ENCODE results near the gene PKD2. TPM values are rescaled to one million over a fixed set of nuclear protein-coding genes. Genes with fewer than 3 reads are reported as not detected.

PKD2 gene
- total and polyA plus RNA-seq, 2 donors (not counting 1 experiment from before 2014, with no cell fraction given): 109 to 158 TPM

GRCh38 chr4:87982036-87982435 is 25.4 kb upstream of the PKD2 start:
- no peak for DNase-seq (ENCODE audit: low read depth in 2 of 2)
- Histone ChIP-seq H3K9me3 (ENCODE audit: control insufficient read depth, insufficient read depth, low read depth, low read length) (no peaks in the 10 kb centered on the region), H3K9ac (ENCODE audit: insufficient read depth, low read length) (no peak overlapping the region), H3K4me2 (ENCODE audit: extremely low read depth, insufficient read depth, low read length) (no peak overlapping the region), H3K4me1 (ENCODE audit: control insufficient read depth, extremely low read depth, insufficient read depth, low read length) (no peaks in the 10 kb centered on the region), H2AFZ (ENCODE audit: low read length) (no peak overlapping the region), H3K36me3 (ENCODE audit: control insufficient read depth, insufficient read depth, low read length) (no peaks in the 10 kb centered on the region), H3K4me3 (replicated peaks in 1 of 4; ENCODE audit: control extremely low read depth in 1 of 4, insufficient read depth in 1 of 4, low read depth in 3 of 4, low read length in 4 of 4) (no peak overlapping the region), H4K20me1 (ENCODE audit: control insufficient read depth, extremely low read depth, insufficient read depth, low read length) (no peaks in the 10 kb centered on the region), H3K27ac (ENCODE audit: insufficient read depth, low read length) (no peak overlapping the region), H3K79me2 (ENCODE audit: control insufficient read depth, insufficient read depth, low read length) (no peaks in the 10 kb centered on the region), H3K27me3 (ENCODE audit: control insufficient read depth, insufficient read depth, low read length) (no peaks in the 10 kb centered on the region)
- TF ChIP-seq EZH2 (IDR thresholded peaks at IDR 0.05; ENCODE audit: low read length, missing control alignments) (no peak), CTCF (conservative IDR thresholded peaks at IDR 0.05 in 1 of 2, IDR thresholded peaks at IDR 0.05 in 1 of 2; ENCODE audit: low read depth in 1 of 2, low read length in 2 of 2) (no peak)

- Histone ChIP-seq H3K36me3 (ENCODE audit: control insufficient read depth, insufficient read depth, low read length) (no peaks in the 10 kb centered on the region), H4K20me1 (ENCODE audit: control insufficient read depth, extremely low read depth, insufficient read depth, low read length) (no peaks in the 10 kb centered on the region), H3K9ac (ENCODE audit: insufficient read depth, low read length) (no peak overlapping the region), H2AFZ (ENCODE audit: low read length) (no peak overlapping the region), H3K4me2 (ENCODE audit: extremely low read depth, insufficient read depth, low read length) (no peak overlapping the region), H3K9me3 (ENCODE audit: control insufficient read depth, insufficient read depth, low read depth, low read length) (no peaks in the 10 kb centered on the region), H3K79me2 (ENCODE audit: control insufficient read depth, insufficient read depth, low read length) (no peaks in the 10 kb centered on the region), H3K4me3 (replicated peaks in 1 of 4; ENCODE audit: control extremely low read depth in 1 of 4, insufficient read depth in 1 of 4, low read depth in 3 of 4, low read length in 4 of 4) (no peak overlapping the region), H3K27me3 (ENCODE audit: control insufficient read depth, insufficient read depth, low read length) (no peaks in the 10 kb centered on the region), H3K4me1 (ENCODE audit: control insufficient read depth, extremely low read depth, insufficient read depth, low read length) (no peaks in the 10 kb centered on the region), H3K27ac (ENCODE audit: insufficient read depth, low read length) (no peak overlapping the region)
- peak in 1 of 2 donors; percentile 72 for DNase-seq (ENCODE audit: low read depth in 2 of 2)
- no peak for TF ChIP-seq EZH2 (IDR thresholded peaks at IDR 0.05; ENCODE audit: low read length, missing control alignments)
- no peak for TF ChIP-seq CTCF (conservative IDR thresholded peaks at IDR 0.05 in 1 of 2, IDR thresholded peaks at IDR 0.05 in 1 of 2; ENCODE audit: low read depth in 1 of 2, low read length in 2 of 2)
Observed at GRCh38 chr4:87982446-87983010, 24.9 kb upstream of the PKD2 start.

DNA sequence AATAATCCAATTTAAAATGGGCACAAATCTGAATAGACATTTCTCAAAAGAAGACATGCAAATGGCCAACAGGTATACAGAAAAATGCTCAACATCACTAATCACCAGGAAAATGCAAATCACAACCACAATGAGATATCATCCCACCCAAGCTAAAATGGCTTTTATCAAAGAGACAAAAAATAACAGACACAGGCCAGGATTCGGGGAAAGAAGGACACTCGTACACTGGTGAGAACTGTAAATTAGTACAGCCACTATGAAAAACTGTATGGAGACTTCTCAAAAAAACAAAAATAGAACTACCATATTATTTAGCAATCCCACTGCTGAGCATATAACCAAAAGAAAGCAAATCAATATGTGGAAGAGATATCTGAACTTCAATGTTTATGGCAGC is 23.4 kb upstream of the PKD2 start:
- DNase-seq (ENCODE audit: low read depth in 2 of 2): no peak
- Histone ChIP-seq H2AFZ (ENCODE audit: low read length) (no peak overlapping the region), H3K9ac (ENCODE audit: insufficient read depth, low read length) (no peak overlapping the region), H3K4me2 (ENCODE audit: extremely low read depth, insufficient read depth, low read length) (no peak overlapping the region), H3K79me2 (ENCODE audit: control insufficient read depth, insufficient read depth, low read length) (no peaks in the 10 kb centered on the region), H3K27ac (ENCODE audit: insufficient read depth, low read length) (no peak overlapping the region), H4K20me1 (ENCODE audit: control insufficient read depth, extremely low read depth, insufficient read depth, low read length) (no peaks in the 10 kb centered on the region), H3K4me3 (replicated peaks in 1 of 4; ENCODE audit: control extremely low read depth in 1 of 4, insufficient read depth in 1 of 4, low read depth in 3 of 4, low read length in 4 of 4) (no peak overlapping the region), H3K27me3 (ENCODE audit: control insufficient read depth, insufficient read depth, low read length) (no peaks in the 10 kb centered on the region), H3K36me3 (ENCODE audit: control insufficient read depth, insufficient read depth, low read length) (no peaks in the 10 kb centered on the region), H3K4me1 (ENCODE audit: control insufficient read depth, extremely low read depth, insufficient read depth, low read length) (no peaks in the 10 kb centered on the region), H3K9me3 (ENCODE audit: control insufficient read depth, insufficient read depth, low read depth, low read length) (no peaks in the 10 kb centered on the region)
- TF ChIP-seq EZH2 (IDR thresholded peaks at IDR 0.05; ENCODE audit: low read length, missing control alignments) (no peak), CTCF (conservative IDR thresholded peaks at IDR 0.05 in 1 of 2, IDR thresholded peaks at IDR 0.05 in 1 of 2; ENCODE audit: low read depth in 1 of 2, low read length in 2 of 2) (no peak)

Measured in fibroblast of lung (primary cell).